ENCODE measurements around the gene TPPP2.

The TPPP2 gene

GRCh38 chr14:21034707-21035106 lies 4.7 kb downstream of the TPPP2 start, which contains the start of gene RNASE13:
TSS of gene RNASE13 (minus strand) at chr14:21034807. CDS start at chr14:21034288, 519 bp downstream.
- Histone ChIP-seq H3K36me3 (no peaks in the 10 kb centered on the region), H3K4me3 (no peak within 1 kb of the TSS), H3K27me3 (no peaks in the 10 kb centered on the region), H3K4me1 (peaks cover 0 to 19% (median 15%) of the 10 kb centered on the region in 4 donors), H3K9me3 (no peaks in the 10 kb centered on the region), H3K27ac (no peak within 1 kb of the TSS)
- intact Hi-C loops (cut with DNase I; ENCODE audit: low total_unique reads), result no loop called here
- no peak for DNase-seq
- no peak for TF ChIP-seq CTCF (IDR thresholded peaks at IDR 0.05)

GRCh38 chr14:21036751-21037150 lies 6.7 kb downstream of the TPPP2 start:
- Histone ChIP-seq H3K4me3 (no peak overlapping the region), H3K27ac (no peak overlapping the region), H3K4me1 (peaks cover 0 to 22% (median 18%) of the 10 kb centered on the region in 4 donors), H3K27me3 (no peaks in the 10 kb centered on the region), H3K36me3 (no peaks in the 10 kb centered on the region), H3K9me3 (no peaks in the 10 kb centered on the region)
- no peak for DNase-seq
- TF ChIP-seq CTCF (IDR thresholded peaks at IDR 0.05), result no peak
- intact Hi-C loops (cut with DNase I; ENCODE audit: low total_unique reads), result no loop called here

GRCh38 chr14:21037156-21037555 lies 7.1 kb downstream of the TPPP2 start:
- H3K4me1 ChIP-seq, result peaks cover 0 to 22% (median 18%) of the 10 kb centered on the region in 4 donors
- H3K9me3 ChIP-seq, result no peaks in the 10 kb centered on the region
- no peak overlapping the region for H3K27ac ChIP-seq
- H3K4me3 ChIP-seq, result no peak overlapping the region
- intact Hi-C loops (cut with DNase I; ENCODE audit: low total_unique reads), result no loop called here
- no peak for DNase-seq
- no peaks in the 10 kb centered on the region for H3K27me3 ChIP-seq
- H3K36me3 ChIP-seq, result no peaks in the 10 kb centered on the region
- no peak for TF ChIP-seq CTCF (IDR thresholded peaks at IDR 0.05)

GRCh38 chr14:21038441-21039422 lies 8.7 kb downstream of the TPPP2 start:
- Histone ChIP-seq H3K27me3 (peaks cover 0 to 8% of the 10 kb centered on the region in 2 donors), H3K9me3 (no peaks in the 10 kb centered on the region), H3K4me3 (no peak overlapping the region), H3K4me1 (peaks cover 0 to 22% (median 18%) of the 10 kb centered on the region in 4 donors), H3K27ac (peak overlapping the region; percentile 69 to 75), H3K36me3 (no peaks in the 10 kb centered on the region)
- peak; percentile 81 to 91 for DNase-seq
- intact Hi-C loops (cut with DNase I; ENCODE audit: low total_unique reads), result no loop called here
- TF ChIP-seq CTCF (IDR thresholded peaks at IDR 0.05), result no peak

- Histone ChIP-seq H3K4me3 (no peak overlapping the region), H3K9me3 (no peaks in the 10 kb centered on the region), H3K27me3 (peaks cover 0 to 8% of the 10 kb centered on the region in 2 donors), H3K27ac (peak overlapping the region; percentile 69 to 75), H3K36me3 (no peaks in the 10 kb centered on the region), H3K4me1 (peaks cover 0 to 25% (median 19%) of the 10 kb centered on the region in 4 donors)
- TF ChIP-seq CTCF (IDR thresholded peaks at IDR 0.05), result peak; percentile 71 to 77
- DNase-seq, result no peak
- intact Hi-C loops (cut with DNase I; ENCODE audit: low total_unique reads), result loop anchor here (2.0 kb wide), 1 partner anchor 25 kb away; no protein-coding TSS in a partner anchor
Measured at GRCh38 chr14:21039585-21040369, 9.8 kb downstream of the TPPP2 start.

Data from tibial artery (tissue), 4 donors.